CD8-positive, alpha-beta memory T cell (primary cell): ENCODE data around the gene BOD1L1. TPM values are rescaled to one million over a fixed set of nuclear protein-coding genes. Genes with fewer than 3 reads are reported as not detected.

Source experiments
- CTCF ChIA-PET: fragments of 350-600 bp; sonication (Branson Sonifier 250); formaldehyde crosslinking; loops from one replicate; lab custom pipeline; 2021; ENCODE audit warnings: antibody characterized with exemption; lab: Charles Lee
- POLR2A ChIA-PET: fragments of 350-600 bp; sonication (Branson Sonifier 250); formaldehyde crosslinking; loops from one replicate; lab custom pipeline; 2021; ENCODE audit warnings: antibody characterized with exemption; lab: Charles Lee
- DNase-seq, 5 donors: peaks; one replicate each; pipeline versions ENCODE4 v3.0.0 to v3.0.0-alpha.2; 2020 to 2022; ENCODE audit warnings: mixed read lengths in 1 of 5
- H3K27ac ChIP-seq: one replicate; pipeline ENCODE4 v1.7.0; 2013; ENCODE audit warnings: low read depth, mild to moderate bottlenecking, low read length, moderate library complexity
- H3K27me3 ChIP-seq: 2 replicates; pipeline ENCODE4 v1.7.0; 2013; ENCODE audit warnings: low read length, mild to moderate bottlenecking; ENCODE audit not compliant: insufficient read depth, poor library complexity, severe bottlenecking
- H3K36me3 ChIP-seq: 2 replicates; pipeline ENCODE4 v1.7.0; 2013; ENCODE audit warnings: mild to moderate bottlenecking, low read length, moderate library complexity; ENCODE audit not compliant: insufficient read depth
- H3K4me1 ChIP-seq: 2 replicates; pipeline ENCODE4 v1.7.0; 2013; ENCODE audit warnings: mild to moderate bottlenecking, low read length, moderate library complexity; ENCODE audit not compliant: insufficient read depth
- H3K4me3 ChIP-seq: 2 replicates; pipeline ENCODE4 v1.7.0; 2013; ENCODE audit warnings: mild to moderate bottlenecking, low read length
- H3K9me3 ChIP-seq: 2 replicates; pipeline ENCODE4 v1.7.0; 2013; ENCODE audit warnings: mild to moderate bottlenecking, low read length
- H3K27ac Mint-ChIP-seq, 8 donors: one replicate each; pipeline ENCODE4 v1.8.0; 2020 to 2021; ENCODE audit warnings: mixed read lengths in 8 of 8, mild to moderate bottlenecking in 6 of 8, inconsistent platforms in 3 of 8, moderate library complexity in 3 of 8
- H3K27me3 Mint-ChIP-seq, 2 donors: one replicate each; pipeline ENCODE4 v1.8.0; 2020 to 2021; ENCODE audit warnings: mixed read lengths in 2 of 2, mild to moderate bottlenecking in 1 of 2, moderate library complexity in 1 of 2
- H3K36me3 Mint-ChIP-seq, 3 donors: one replicate each; pipeline ENCODE4 v1.8.0; 2020 to 2021; ENCODE audit warnings: mixed read lengths in 3 of 3, inconsistent platforms in 1 of 3, mild to moderate bottlenecking in 1 of 3
- H3K4me1 Mint-ChIP-seq, 3 donors: one replicate each; pipeline ENCODE4 v1.8.0; 2020 to 2021; ENCODE audit warnings: mixed read lengths in 3 of 3, inconsistent platforms in 1 of 3, mild to moderate bottlenecking in 1 of 3
- H3K4me3 Mint-ChIP-seq, 7 donors: one replicate each; pipeline ENCODE4 v1.8.0; 2020 to 2021; ENCODE audit warnings: mixed read lengths in 7 of 7, mild to moderate bottlenecking in 6 of 7, moderate library complexity in 4 of 7, inconsistent platforms in 2 of 7
- H3K9me3 Mint-ChIP-seq, 5 donors: one replicate each; pipeline ENCODE4 v1.8.0; 2020 to 2022; ENCODE audit warnings: mixed read lengths in 5 of 5, mild to moderate bottlenecking in 3 of 5, moderate library complexity in 2 of 5, inconsistent platforms in 1 of 5
- polyA plus RNA-seq: library from polyadenylated mRNA; unstranded; fragments of 300-500 nt; fragmentation: Illumina TruSeq; gene quantifications from one replicate; pipeline ENCODE4 v1.2.3, GENCODE V29; 2021
- total RNA-seq, 2 experiments: library from RNA; stranded (reverse); gene quantifications; one replicate each; pipeline ENCODE4 v1.2.3, GENCODE V29; 2021

BOD1L1 gene
- total and polyA plus RNA-seq, 3 experiments from 2014 or later, result 6.4 to 37.1 (median 35.1) TPM

GRCh38 chr4:13544606-13545393 is 82.7 kb downstream of the BOD1L1 start:
- Histone ChIP-seq H3K36me3 (no peaks in the 10 kb centered on the region), H3K4me3 (peak overlapping the region; percentile 38), H3K27ac (no peak overlapping the region), H3K27me3 (peaks cover 78% of the 10 kb centered on the region), H3K4me1 (peaks cover 38% of the 10 kb centered on the region), H3K9me3 (no peaks in the 10 kb centered on the region)
- ChIA-PET POLR2A (no interaction called here), CTCF (no interaction called here)
- Mint-ChIP-seq H3K9me3 (peaks cover 5 to 20% (median 19%) of the 10 kb centered on the region in 5 donors), H3K36me3 (peaks cover 0 to 4% (median 3%) of the 10 kb centered on the region in 3 donors), H3K27ac (peak overlapping the region in 1 of 8 donors; percentile 83), H3K4me1 (peaks cover 37 to 63% (median 44%) of the 10 kb centered on the region in 3 donors), H3K4me3 (peak overlapping the region; percentile 69 to 84 (median 76)), H3K27me3 (peaks cover 74 to 76% of the 10 kb centered on the region in 2 donors)
- DNase-seq, result no peak

GRCh38 chr4:13543839-13544605 is 83.5 kb downstream of the BOD1L1 start, which contains the start of gene NKX3-2:
Gene NKX3-2, minus strand, starts transcription at chr4:13544508. Its CDS starts 94 bp downstream, at chr4:13544414.
- H3K27me3 ChIP-seq, result peaks cover 82% of the 10 kb centered on the region
- peak within 1 kb of the TSS; percentile 69 to 84 (median 76) for H3K4me3 Mint-ChIP-seq
- H3K27me3 Mint-ChIP-seq, result peaks cover 74 to 77% of the 10 kb centered on the region in 2 donors
- H3K9me3 Mint-ChIP-seq, result peaks cover 5 to 26% (median 24%) of the 10 kb centered on the region in 5 donors
- no peak for DNase-seq
- ChIA-PET CTCF (no interaction called here), POLR2A (no interaction called here)
- no peaks in the 10 kb centered on the region for H3K9me3 ChIP-seq
- peaks cover 39 to 63% (median 40%) of the 10 kb centered on the region in 3 donors for H3K4me1 Mint-ChIP-seq
- peak within 1 kb of the TSS in 2 of 8 donors; percentile 29 to 83 for H3K27ac Mint-ChIP-seq
- H3K36me3 Mint-ChIP-seq, result peaks cover 0 to 4% (median 3%) of the 10 kb centered on the region in 3 donors
- no peaks in the 10 kb centered on the region for H3K36me3 ChIP-seq
- no peak within 1 kb of the TSS for H3K27ac ChIP-seq
- H3K4me3 ChIP-seq, result peak within 1 kb of the TSS; percentile 38
- H3K4me1 ChIP-seq, result peaks cover 38% of the 10 kb centered on the region

DNA sequence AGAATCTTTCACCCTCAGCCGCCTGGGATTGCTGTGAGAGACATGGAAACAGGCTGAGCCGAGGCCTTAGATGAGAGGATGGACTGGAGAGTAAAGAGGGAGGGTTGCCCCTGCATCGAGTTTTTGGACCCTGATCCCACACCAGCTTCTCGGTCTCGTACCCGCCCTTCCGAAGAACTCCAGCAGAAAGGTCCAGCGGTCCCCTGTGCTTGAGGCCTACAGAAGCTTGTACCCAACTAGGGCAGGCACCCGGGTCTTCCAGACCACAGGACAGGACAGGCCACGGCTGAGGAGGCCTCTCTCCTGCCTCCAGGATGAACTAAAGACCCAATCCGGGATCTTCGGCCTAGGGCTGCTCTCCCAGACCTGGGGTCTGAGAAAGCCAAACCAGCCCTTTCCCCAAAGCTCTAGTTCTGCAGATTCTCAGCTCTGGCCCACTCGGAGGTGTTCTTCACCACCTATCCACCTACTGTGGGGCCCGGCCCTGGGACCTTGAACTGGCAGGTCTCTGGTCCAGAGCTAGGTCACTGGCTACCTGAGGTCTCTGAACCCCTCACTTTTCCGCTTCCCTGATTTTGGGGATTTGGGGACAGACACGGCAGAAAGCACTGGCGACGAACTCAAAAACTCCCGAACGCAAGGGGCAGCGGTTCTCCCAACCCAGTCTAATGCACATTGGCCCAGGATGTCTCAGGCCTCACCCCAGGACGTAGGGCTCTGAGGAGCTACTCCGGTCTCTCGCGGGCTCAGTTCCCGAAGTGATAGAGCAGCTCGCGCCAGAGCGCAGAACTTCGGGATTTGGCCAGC is 84.3 kb downstream of the BOD1L1 start:
- Mint-ChIP-seq H3K9me3 (peaks cover 10 to 32% (median 31%) of the 10 kb centered on the region in 5 donors), H3K27ac (peak overlapping the region in 2 of 8 donors; percentile 68 to 74), H3K36me3 (peaks cover 0 to 4% (median 3%) of the 10 kb centered on the region in 3 donors), H3K4me1 (peaks cover 38 to 63% (median 39%) of the 10 kb centered on the region in 3 donors), H3K27me3 (peaks cover 74 to 77% of the 10 kb centered on the region in 2 donors), H3K4me3 (peak overlapping the region in 6 of 7 donors; percentile 41 to 77 (median 54))
- H3K27ac ChIP-seq, result no peak overlapping the region
- H3K4me3 ChIP-seq, result no peak overlapping the region
- no peak for DNase-seq
- H3K4me1 ChIP-seq, result peaks cover 32% of the 10 kb centered on the region
- H3K36me3 ChIP-seq, result no peaks in the 10 kb centered on the region
- H3K27me3 ChIP-seq, result peaks cover 82% of the 10 kb centered on the region
- ChIA-PET CTCF (no interaction called here), POLR2A (no interaction called here)
- H3K9me3 ChIP-seq, result no peaks in the 10 kb centered on the region

- no peak overlapping the region for H3K27ac ChIP-seq
- no peak for DNase-seq
- H3K27me3 Mint-ChIP-seq, result peaks cover 81 to 83% of the 10 kb centered on the region in 2 donors
- peak overlapping the region in 2 of 8 donors; percentile 68 to 74 for H3K27ac Mint-ChIP-seq
- peaks cover 89% of the 10 kb centered on the region for H3K27me3 ChIP-seq
- peaks cover 39 to 63% (median 42%) of the 10 kb centered on the region in 3 donors for H3K4me1 Mint-ChIP-seq
- H3K36me3 ChIP-seq, result no peaks in the 10 kb centered on the region
- H3K9me3 ChIP-seq, result no peaks in the 10 kb centered on the region
- H3K4me1 ChIP-seq, result peaks cover 32% of the 10 kb centered on the region
- ChIA-PET CTCF (interaction anchor here (1.0 to 2.4 kb wide), 2 partner anchors 11 to 112 kb away, joined by 4 to 7 read pairs; no protein-coding TSS in a partner anchor), POLR2A (no interaction called here)
- H3K36me3 Mint-ChIP-seq, result peaks cover 0 to 4% (median 3%) of the 10 kb centered on the region in 3 donors
- no peak overlapping the region for H3K4me3 ChIP-seq
- peaks cover 11 to 38% (median 33%) of the 10 kb centered on the region in 5 donors for H3K9me3 Mint-ChIP-seq
- H3K4me3 Mint-ChIP-seq, result peak overlapping the region; percentile 29 to 77 (median 41)
Measured at GRCh38 chr4:13542577-13543031, 84.9 kb downstream of the BOD1L1 start.

DNA sequence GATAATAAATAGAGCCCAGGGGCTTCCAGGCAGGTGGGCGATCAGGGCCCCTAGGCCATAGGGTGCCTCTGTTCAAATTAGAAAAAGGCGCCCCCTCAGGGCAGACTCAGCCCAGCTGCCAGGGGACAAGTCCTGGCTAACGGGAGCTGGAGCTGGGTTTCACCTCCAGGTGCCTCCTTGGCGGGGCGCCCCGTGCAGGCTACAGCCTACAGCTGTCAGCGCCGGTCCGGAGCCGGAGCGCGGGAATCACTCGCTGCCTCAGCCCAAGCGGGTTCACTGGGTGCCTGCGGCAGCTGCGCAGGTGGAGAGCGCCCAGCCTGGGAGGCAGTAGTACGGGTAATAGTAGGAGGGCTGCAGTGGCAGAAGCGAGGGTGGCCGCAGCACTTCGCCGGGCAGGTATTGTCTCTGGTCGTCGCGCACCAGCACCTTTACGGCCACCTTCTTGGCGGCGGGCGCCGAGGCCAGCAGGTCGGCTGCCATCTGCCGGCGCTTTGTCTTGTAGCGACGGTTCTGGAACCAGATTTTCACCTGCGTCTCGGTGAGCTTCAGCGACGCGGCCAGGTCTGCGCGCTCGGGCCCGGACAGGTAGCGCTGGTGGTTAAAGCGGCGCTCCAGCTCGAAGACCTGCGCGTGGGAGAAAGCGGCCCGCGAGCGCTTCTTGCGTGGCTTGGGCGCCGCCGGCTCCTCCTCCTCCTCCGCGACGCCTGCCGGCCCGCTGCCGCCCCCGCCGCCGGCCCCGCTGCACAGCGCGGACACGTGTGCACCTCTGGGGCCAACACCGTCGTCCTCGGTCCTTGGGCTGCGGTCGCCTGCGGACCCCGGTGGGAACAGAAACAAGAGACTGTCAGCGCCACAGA is 85.6 kb downstream of the BOD1L1 start:
- H3K9me3 ChIP-seq, result no peaks in the 10 kb centered on the region
- peaks cover 39 to 61% (median 41%) of the 10 kb centered on the region in 3 donors for H3K4me1 Mint-ChIP-seq
- H3K4me1 ChIP-seq, result peaks cover 32% of the 10 kb centered on the region

DNA sequence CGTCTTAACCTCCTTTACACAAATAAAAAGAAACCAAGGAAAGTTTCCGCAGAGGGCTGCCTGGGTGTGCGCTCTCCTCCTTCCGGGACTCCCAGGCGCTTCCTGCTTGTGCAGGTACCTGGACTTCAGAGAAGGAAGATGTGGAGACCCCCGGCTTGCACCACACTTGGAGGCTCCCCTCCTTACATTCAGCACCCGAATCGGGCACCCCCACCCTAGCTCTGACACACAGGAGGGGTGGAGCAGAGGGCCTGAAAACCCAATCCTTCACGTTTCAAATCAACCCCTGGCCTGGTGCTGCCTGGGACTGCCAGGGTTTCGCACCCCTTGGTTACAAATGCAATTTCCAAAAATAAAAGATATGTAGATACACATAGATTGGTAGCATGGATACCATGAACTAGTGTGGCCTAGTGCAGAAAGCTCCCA is 86.3 kb downstream of the BOD1L1 start:
- peaks cover 16 to 41% (median 35%) of the 10 kb centered on the region in 5 donors for H3K9me3 Mint-ChIP-seq
- no peak overlapping the region for H3K27ac ChIP-seq
- H3K4me1 ChIP-seq, result peaks cover 26% of the 10 kb centered on the region
- H3K4me3 Mint-ChIP-seq, result peak overlapping the region; percentile 23 to 72 (median 47)
- POLR2A ChIA-PET, result no interaction called here
- peaks cover 35 to 58% (median 38%) of the 10 kb centered on the region in 3 donors for H3K4me1 Mint-ChIP-seq
- peak overlapping the region in 2 of 8 donors; percentile 1 to 17 for H3K27ac Mint-ChIP-seq
- CTCF ChIA-PET, result interaction anchor here (2.4 kb wide), 1 partner anchor 10 kb away, joined by 7 read pairs; no protein-coding TSS in a partner anchor
- peak in 1 of 5 donors; percentile 33 for DNase-seq
- H3K9me3 ChIP-seq, result no peaks in the 10 kb centered on the region
- peaks cover 90% of the 10 kb centered on the region for H3K27me3 ChIP-seq
- no peaks in the 10 kb centered on the region for H3K36me3 ChIP-seq
- H3K27me3 Mint-ChIP-seq, result peaks cover 85 to 87% of the 10 kb centered on the region in 2 donors
- no peak overlapping the region for H3K4me3 ChIP-seq
- no peaks in the 10 kb centered on the region for H3K36me3 Mint-ChIP-seq

More for the DNA sequence above, 85.6 kb downstream of the BOD1L1 start:
- ChIA-PET CTCF (interaction anchor here (1.0 to 2.4 kb wide), 2 partner anchors 11 to 112 kb away, joined by 4 to 7 read pairs; no protein-coding TSS in a partner anchor), POLR2A (no interaction called here)
- peaks cover 90% of the 10 kb centered on the region for H3K27me3 ChIP-seq
- peaks cover 12 to 40% (median 34%) of the 10 kb centered on the region in 5 donors for H3K9me3 Mint-ChIP-seq
- peaks cover 0 to 4% (median 3%) of the 10 kb centered on the region in 3 donors for H3K36me3 Mint-ChIP-seq
- DNase-seq, result peak in 1 of 5 donors; percentile 42
- H3K27me3 Mint-ChIP-seq, result peaks cover 85 to 87% of the 10 kb centered on the region in 2 donors
- no peak overlapping the region for H3K27ac ChIP-seq
- H3K4me3 ChIP-seq, result no peak overlapping the region
- peak overlapping the region in 1 of 8 donors; percentile 1 for H3K27ac Mint-ChIP-seq
- H3K36me3 ChIP-seq, result no peaks in the 10 kb centered on the region
- H3K4me3 Mint-ChIP-seq, result peak overlapping the region; percentile 26 to 77 (median 47)
